H7 (cell line): ENCODE measurements around the gene PPCS. TPM values are rescaled to one million over a fixed set of nuclear protein-coding genes. Genes with fewer than 3 reads are reported as not detected.

Experiments
- DNase-seq: peaks from one replicate; pipeline ENCODE4 v3.0.0; 2012
- H3K27me3 ChIP-seq: 2 replicates; pipeline ENCODE4 v1.6.0; 2011; ENCODE audit warnings: mild to moderate bottlenecking, low read length; ENCODE audit not compliant: control insufficient read depth, insufficient read depth
- H3K36me3 ChIP-seq: replicated peaks from 2 replicates; pipeline ENCODE4 v1.5.1; 2011; ENCODE audit warnings: low read length; ENCODE audit not compliant: control insufficient read depth, insufficient read depth
- H3K4me3 ChIP-seq: 2 replicates; pipeline ENCODE4 v1.5.1; 2011; ENCODE audit warnings: low read depth, mild to moderate bottlenecking, control low read depth, low read length, moderate library complexity; ENCODE audit not compliant: insufficient read depth
- total RNA-seq: library from RNA; depleted of rRNA; stranded (reverse); fragments of >200 nt; shearing (Covaris generic); gene quantifications from 2 replicates; pipeline ENCODE4 v1.2.3, GENCODE V29; 2014

The PPCS gene
- total RNA-seq, 1 experiment from 2014 or later = 67.6 TPM

- H3K36me3 ChIP-seq = no peaks in the 10 kb centered on the region
- no peak overlapping the region for H3K4me3 ChIP-seq
- no peaks in the 10 kb centered on the region; the same call in 1 of the 2 replicates for H3K27me3 ChIP-seq
- no peak for DNase-seq
Observed at GRCh38 chr1:42431514-42431913, 24.8 kb upstream of the PPCS start.

GRCh38 chr1:42432714-42433113, 23.6 kb upstream of the PPCS start:
- H3K27me3 ChIP-seq = no peaks in the 10 kb centered on the region; the same call in 1 of the 2 replicates
- H3K36me3 ChIP-seq = no peaks in the 10 kb centered on the region
- DNase-seq = no peak
- H3K4me3 ChIP-seq = no peak overlapping the region

- H3K4me3 ChIP-seq = no peak overlapping the region
- H3K27me3 ChIP-seq = no peaks in the 10 kb centered on the region; the same call in 1 of the 2 replicates
- no peaks in the 10 kb centered on the region for H3K36me3 ChIP-seq
- no peak for DNase-seq
Observed at GRCh38 chr1:42433369-42433768, 23.0 kb upstream of the PPCS start.

- Histone ChIP-seq H3K27me3 (no peaks in the 10 kb centered on the region; the same call in 1 of the 2 replicates), H3K4me3 (no peak overlapping the region), H3K36me3 (no peaks in the 10 kb centered on the region)
- DNase-seq = no peak
Observed at GRCh38 chr1:42434340-42434739, 22.0 kb upstream of the PPCS start.

GRCh38 chr1:42439940-42440339, 16.4 kb upstream of the PPCS start:
- Histone ChIP-seq H3K4me3 (no peak overlapping the region), H3K36me3 (no peaks in the 10 kb centered on the region), H3K27me3 (no peaks in the 10 kb centered on the region)
- DNase-seq = no peak

GRCh38 chr1:42442662-42443061, 13.7 kb upstream of the PPCS start:
- H3K27me3 ChIP-seq = no peaks in the 10 kb centered on the region
- no peak overlapping the region for H3K4me3 ChIP-seq
- DNase-seq = no peak
- H3K36me3 ChIP-seq = no peaks in the 10 kb centered on the region

DNA sequence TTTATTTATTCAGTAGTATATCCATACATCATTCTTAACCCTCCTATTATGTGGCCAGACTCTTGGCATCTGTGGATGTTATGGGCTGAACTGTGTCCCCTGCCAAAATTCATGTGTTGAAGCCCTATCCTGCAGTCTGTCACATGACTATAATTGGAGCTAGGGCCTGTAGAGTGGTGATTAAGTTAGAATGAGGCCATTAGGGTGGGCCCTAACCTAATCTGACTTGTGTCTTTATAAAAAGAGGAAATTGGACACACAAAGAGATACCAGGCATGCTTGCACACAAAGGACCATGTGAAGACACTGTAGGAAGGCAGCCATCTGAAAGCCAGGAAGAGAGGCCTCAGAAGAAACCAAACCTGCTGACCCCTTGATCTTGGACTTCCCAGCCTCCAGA, 7.1 kb upstream of the PPCS start:
- H3K36me3 ChIP-seq = no peaks in the 10 kb centered on the region
- DNase-seq = no peak

GRCh38 chr1:42450061-42450460, 6.3 kb upstream of the PPCS start:
- Histone ChIP-seq H3K4me3 (no peak overlapping the region), H3K27me3 (no peaks in the 10 kb centered on the region; the same call in 1 of the 2 replicates), H3K36me3 (no peaks in the 10 kb centered on the region)
- no peak for DNase-seq

More for the DNA sequence above, 7.1 kb upstream of the PPCS start:
- no peak overlapping the region for H3K4me3 ChIP-seq
- no peaks in the 10 kb centered on the region; the same call in 1 of the 2 replicates for H3K27me3 ChIP-seq

GRCh38 chr1:42453386-42453785, 3.0 kb upstream of the PPCS start:
- no peak for DNase-seq
- H3K4me3 ChIP-seq = no peak overlapping the region
- H3K36me3 ChIP-seq = peaks cover 1% of the 10 kb centered on the region; the same call in 1 of the 2 replicates
- H3K27me3 ChIP-seq = no peaks in the 10 kb centered on the region; the same call in 1 of the 2 replicates

GRCh38 chr1:42454403-42454802, 1.9 kb upstream of the PPCS start:
- H3K27me3 ChIP-seq = no peaks in the 10 kb centered on the region
- no peak overlapping the region for H3K4me3 ChIP-seq
- DNase-seq = no peak
- peaks cover 1% of the 10 kb centered on the region for H3K36me3 ChIP-seq

GRCh38 chr1:42456754-42457089, 379 bp downstream of the PPCS start:
- Histone ChIP-seq H3K27me3 (no peaks in the 10 kb centered on the region), H3K36me3 (peaks cover 1% of the 10 kb centered on the region), H3K4me3 (peak overlapping the region; percentile 94)
- DNase-seq = peak; percentile 76

DNA sequence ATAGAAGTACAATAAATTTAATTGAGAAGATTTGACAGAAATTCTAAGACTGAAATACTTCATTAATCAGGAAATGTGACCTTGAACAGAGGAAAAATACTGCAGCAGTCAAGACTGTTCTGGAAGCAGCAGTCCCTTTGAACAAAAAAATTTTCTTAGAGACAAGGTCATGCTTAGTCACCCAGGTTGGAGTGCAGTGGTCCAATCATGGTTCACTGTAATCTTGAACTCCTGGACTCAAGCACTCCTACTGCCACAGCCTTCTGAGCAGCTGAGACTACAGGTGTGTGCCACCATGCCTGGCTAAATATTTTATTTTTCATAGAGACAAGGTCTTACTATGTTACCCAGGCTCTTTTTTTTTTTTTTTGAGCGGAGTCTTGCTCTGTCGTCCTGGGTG, 4.9 kb downstream of the PPCS start:
- H3K27me3 ChIP-seq = peaks cover 2% of the 10 kb centered on the region; the same call in 1 of the 2 replicates
- no peak overlapping the region for H3K4me3 ChIP-seq
- peaks cover 1% of the 10 kb centered on the region for H3K36me3 ChIP-seq
- DNase-seq = no peak

GRCh38 chr1:42462828-42463763, 6.8 kb downstream of the PPCS start, which contains the start of gene CCDC30:
Gene CCDC30 (plus strand): TSS chr1:42463286. CDS start chr1:42480552, 17,266 bp downstream.
- DNase-seq = peak; percentile 95
- H3K36me3 ChIP-seq = no peaks in the 10 kb centered on the region; the same call in 1 of the 2 replicates
- peak within 1 kb of the TSS; percentile 62 for H3K4me3 ChIP-seq
- H3K27me3 ChIP-seq = peaks cover 2% of the 10 kb centered on the region; the same call in 1 of the 2 replicates

DNA sequence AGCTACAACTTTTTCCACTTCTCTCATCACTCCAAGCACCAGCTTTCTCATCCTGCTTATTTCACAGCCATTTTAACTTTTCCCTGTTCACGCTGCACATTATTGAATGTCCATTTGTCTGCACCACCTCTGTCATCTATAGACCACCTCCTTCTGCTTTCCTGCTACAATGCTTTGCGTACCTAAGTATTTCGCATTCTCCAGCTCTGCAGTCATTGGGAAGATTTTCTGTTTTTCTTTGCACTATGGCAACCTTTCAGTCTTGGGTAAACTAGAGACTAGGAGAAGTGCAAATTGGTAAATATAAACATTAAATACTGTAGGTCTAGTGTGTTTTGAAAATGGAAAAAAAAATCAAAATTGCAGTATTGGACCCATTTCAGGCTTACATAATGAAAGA, 7.6 kb downstream of the PPCS start:
- no peak for DNase-seq
- Histone ChIP-seq H3K36me3 (no peaks in the 10 kb centered on the region; the same call in 1 of the 2 replicates), H3K27me3 (peaks cover 2% of the 10 kb centered on the region; the same call in 1 of the 2 replicates), H3K4me3 (peak overlapping the region; percentile 62; the same call in 1 of the 2 replicates)

GRCh38 chr1:42466030-42466429, 9.7 kb downstream of the PPCS start:
- H3K4me3 ChIP-seq = no peak overlapping the region
- peaks cover 2% of the 10 kb centered on the region; the same call in 1 of the 2 replicates for H3K27me3 ChIP-seq
- DNase-seq = no peak
- H3K36me3 ChIP-seq = no peaks in the 10 kb centered on the region
